Pancreas (tissue), 10 donors: Measurements from ENCODE around the gene ASPHD2. TPM values are rescaled to one million over a fixed set of nuclear protein-coding genes. Genes with fewer than 3 reads are reported as not detected.

ENCODE experiments used
- ATAC-seq, 4 donors: fragments of 200-7000 bp; cut with Tn5 transposase; one replicate each; pipeline versions ENCODE4 v1.8.0 to v1.9.1; 2020; ENCODE audit warnings: mild to moderate bottlenecking in 4 of 4, moderate library complexity in 4 of 4
- DNase-seq, 6 donors: peaks; one replicate each; pipeline ENCODE4 v3.0.0-alpha.2; 2020
- FAIRE-seq: peaks from 2 replicates; lab custom pipeline; 2012; peaks lifted over from hg19 to GRCh38; lab: Jason Lieb, UNC
- H3K27ac ChIP-seq, 4 donors: fragments of 200-600 bp; sonication (generic); 1 replicate in 3 of 4; 2 replicates in 1 of 4; pipeline versions ENCODE4 v1.5.0 to v1.8.0; 2020
- H3K27me3 ChIP-seq, 4 donors: fragments of 200-600 bp; one replicate each; pipeline ENCODE4 v1.8.0; 2021
- H3K36me3 ChIP-seq, 3 donors: fragments of 200-600 bp; sonication (generic) in 1 of 3; one replicate each; pipeline versions ENCODE4 v1.5.0 to v1.8.0; 2020 to 2021
- H3K4me1 ChIP-seq, 3 donors: fragments of 200-600 bp; one replicate each; pipeline ENCODE4 v1.8.0; 2021
- H3K4me3 ChIP-seq, 4 donors: fragments of 200-600 bp; sonication (generic) in 2 of 4; one replicate each; pipeline versions ENCODE4 v1.5.0 to v1.8.0; 2020 to 2021
- H3K9me3 ChIP-seq, 4 donors: fragments of 200-600 bp; one replicate each; pipeline ENCODE4 v1.8.0; 2021
- CTCF ChIP-seq, 4 donors: fragments of 200-600 bp; sonication (generic) in 3 of 4; IDR thresholded peaks; one replicate each; pipeline versions ENCODE4 v1.5.0 to v1.8.0; 2021; ENCODE audit warnings: antibody characterized with exemption in 4 of 4
- WGBS, 2 donors: extraction: QIAGEN DNeasy Blood & Tissue Kit; methylation state at CpG; one replicate each; pipeline ENCODE4 v1.1.7; 2013; 5-methylcytosine and 5-hydroxymethylcytosine counted together
- intact Hi-C, 3 donors: fragments of 100-400 bp; cut with DNase I; formaldehyde crosslinking; loops; one replicate each; pipeline versions ENCODE4 v1.11.1 to v1.14.2; 2022
- polyA plus RNA-seq, 2 donors: library from polyadenylated mRNA; stranded (reverse); fragments of 200-250 nt; gene quantifications; one replicate each; pipeline ENCODE4 v1.2.3, GENCODE V29; 2013
- total RNA-seq, 6 donors: library from RNA; stranded (reverse); fragmentation: NEBNext Ultra II Directional in 4 of 6; extraction: Animal tissue kit (Norgen Biotek cat#: 25700) in 4 of 6; gene quantifications; one replicate each; pipeline versions ENCODE4 v1.2.1 to v1.2.4, GENCODE V29; 2021 to 2023
- donor health status: healthy with polysubstance abuse.
- donor health status: DM: no; HTN: no; CAD: no; lungs with moderate emphysema.
- donor health status: DM: no; HTN: no; CAD: no.
- donor health status: control.
- donor health status: control.
- donor health status: Bipolar disorder and iron deficiency.
- donor health status: DM: yes; HTN: yes; CAD: no.
- donor health status: DM: no; HTN: no; CAD: no.
- donor health status: DM: no; HTN: no; CAD: no.
- donor health status: DM: yes; HTN: yes; CAD: no.

Gene ASPHD2
- total and polyA plus RNA-seq, 8 donors: 0.14 to 0.75 (median 0.28) TPM

- H3K27me3 ChIP-seq: no peaks in the 10 kb centered on the region
- TF ChIP-seq CTCF (IDR thresholded peaks at IDR 0.05): no peak
- no peaks in the 10 kb centered on the region for H3K9me3 ChIP-seq
- 56 to 58% methylated on average over 3 of the region's 3 CpGs for WGBS, 2 donors
- ATAC-seq (no peak), DNase-seq (no peak), FAIRE-seq (no peak)
- H3K27ac ChIP-seq: no peak overlapping the region
- no peak overlapping the region for H3K4me3 ChIP-seq
- no peaks in the 10 kb centered on the region for H3K36me3 ChIP-seq
- intact Hi-C loops: no loop called here
- no peaks in the 10 kb centered on the region for H3K4me1 ChIP-seq
Observed at GRCh38 chr22:26418620-26419019, 10.4 kb upstream of the ASPHD2 start.

GRCh38 chr22:26426924-26427323 is 2.1 kb upstream of the ASPHD2 start:
- no peak for ATAC-seq
- Histone ChIP-seq H3K4me1 (no peaks in the 10 kb centered on the region), H3K36me3 (no peaks in the 10 kb centered on the region), H3K27me3 (no peaks in the 10 kb centered on the region), H3K27ac (no peak overlapping the region), H3K4me3 (no peak overlapping the region), H3K9me3 (no peaks in the 10 kb centered on the region)
- DNase-seq: no peak
- no peak for TF ChIP-seq CTCF (IDR thresholded peaks at IDR 0.05)
- intact Hi-C loops: no loop called here
- no peak for FAIRE-seq

DNA sequence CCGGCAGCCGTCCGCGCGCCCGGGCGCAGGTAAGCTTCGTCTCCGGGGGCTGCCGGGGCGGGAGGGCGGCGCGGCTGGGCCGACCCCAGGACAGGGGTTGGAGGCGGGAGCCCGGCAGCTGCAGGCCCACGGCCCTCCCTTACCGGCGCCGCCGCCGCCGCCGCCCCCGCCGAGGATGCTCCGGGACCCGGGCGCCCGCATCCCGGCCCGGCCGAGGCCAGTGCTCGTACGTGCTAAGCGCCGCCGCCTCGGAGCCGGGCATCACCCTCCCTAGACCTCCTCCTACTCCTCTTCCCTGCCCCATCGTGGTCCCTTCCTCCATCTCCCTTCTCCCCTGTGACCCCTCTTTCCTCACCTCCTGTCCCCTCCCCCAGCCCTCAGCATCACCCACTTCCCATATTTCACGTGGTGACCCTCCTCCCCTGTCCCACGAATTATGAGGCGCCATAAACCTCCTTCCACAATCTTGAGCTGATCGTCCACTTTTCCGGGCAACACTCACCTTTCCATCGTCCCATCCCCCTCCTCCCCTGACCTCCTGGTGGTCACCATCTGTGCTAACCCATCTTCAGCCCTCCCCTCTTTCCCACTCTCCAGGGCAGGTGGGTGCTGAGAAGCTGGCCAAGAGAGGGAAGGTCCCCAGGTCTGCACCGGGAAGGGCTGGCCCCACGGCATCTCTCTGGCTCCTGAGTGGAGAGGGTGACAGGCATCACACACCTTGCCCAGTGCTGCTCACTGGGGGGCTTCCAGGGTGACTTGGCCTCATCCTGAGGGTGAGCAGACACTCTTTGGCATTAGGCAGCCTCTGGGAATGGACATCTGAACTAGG is 612 bp downstream of the ASPHD2 start:
- no peak for TF ChIP-seq CTCF (IDR thresholded peaks at IDR 0.05)
- Histone ChIP-seq H3K36me3 (no peaks in the 10 kb centered on the region), H3K27ac (no peak overlapping the region), H3K4me3 (peak overlapping the region; percentile 12 to 58 (median 29)), H3K9me3 (no peaks in the 10 kb centered on the region), H3K4me1 (no peaks in the 10 kb centered on the region), H3K27me3 (no peaks in the 10 kb centered on the region)
- intact Hi-C loops: no loop called here
- peak in 1 of 4 donors; percentile 5 for ATAC-seq
- no peak for FAIRE-seq
- 5 to 13% methylated on average over 20 to 50 of the region's 50 CpGs for WGBS, 2 donors
- peak in 1 of 6 donors; percentile 63 for DNase-seq

GRCh38 chr22:26430600-26430999 is 1.5 kb downstream of the ASPHD2 start:
- Histone ChIP-seq H3K4me3 (no peak overlapping the region), H3K27me3 (no peaks in the 10 kb centered on the region), H3K4me1 (no peaks in the 10 kb centered on the region), H3K9me3 (no peaks in the 10 kb centered on the region), H3K36me3 (no peaks in the 10 kb centered on the region), H3K27ac (no peak overlapping the region)
- no peak for DNase-seq
- WGBS, 2 donors: 78 to 82% methylated on average over 2 of the region's 2 CpGs
- no peak for TF ChIP-seq CTCF (IDR thresholded peaks at IDR 0.05)
- FAIRE-seq: no peak
- intact Hi-C loops: no loop called here
- no peak for ATAC-seq
